ENCODE results near the gene EYA4.

EYA4 gene

GRCh38 chr6:133504158-133504557, 263.0 kb downstream of the EYA4 start:
- TF ChIP-seq CTCF (IDR thresholded peaks at IDR 0.05) (no peak), ZFX (IDR thresholded peaks at IDR 0.05; ENCODE audit: borderline replicate concordance) (no peak)
- no peak overlapping the region for H3K27ac ChIP-seq

GRCh38 chr6:133504761-133505160, 263.6 kb downstream of the EYA4 start:
- TF ChIP-seq CTCF (IDR thresholded peaks at IDR 0.05), result no peak
- TF ChIP-seq ZFX (IDR thresholded peaks at IDR 0.05; ENCODE audit: borderline replicate concordance), result no peak
- H3K27ac ChIP-seq, result no peak overlapping the region

GRCh38 chr6:133505681-133506080, 264.5 kb downstream of the EYA4 start:
- TF ChIP-seq ZFX (IDR thresholded peaks at IDR 0.05; ENCODE audit: borderline replicate concordance) (no peak), CTCF (IDR thresholded peaks at IDR 0.05) (no peak)
- H3K27ac ChIP-seq, result no peak overlapping the region

GRCh38 chr6:133512410-133513016, 271.4 kb downstream of the EYA4 start:
- TF ChIP-seq ZFX (IDR thresholded peaks at IDR 0.05; ENCODE audit: borderline replicate concordance), result no peak
- peak; percentile 80 for TF ChIP-seq CTCF (IDR thresholded peaks at IDR 0.05)
- H3K27ac ChIP-seq, result no peak overlapping the region

- H3K27ac ChIP-seq, result no peak overlapping the region
- TF ChIP-seq ZFX (IDR thresholded peaks at IDR 0.05; ENCODE audit: borderline replicate concordance), result no peak
- no peak for TF ChIP-seq CTCF (IDR thresholded peaks at IDR 0.05)
Observed at GRCh38 chr6:133523816-133524215, 282.7 kb downstream of the EYA4 start.

- H3K27ac ChIP-seq, result no peak overlapping the region
- TF ChIP-seq CTCF (IDR thresholded peaks at IDR 0.05) (no peak), ZFX (IDR thresholded peaks at IDR 0.05; ENCODE audit: borderline replicate concordance) (no peak)
Observed at GRCh38 chr6:133526436-133526835, 285.3 kb downstream of the EYA4 start.

- TF ChIP-seq ZFX (IDR thresholded peaks at IDR 0.05; ENCODE audit: borderline replicate concordance), result no peak
- TF ChIP-seq CTCF (IDR thresholded peaks at IDR 0.05), result no peak
- H3K27ac ChIP-seq, result no peak overlapping the region
Observed at GRCh38 chr6:133528566-133528965, 287.4 kb downstream of the EYA4 start.

Measured in 22Rv1 (cell line).